CD14-positive monocyte (primary cell): Measurements from ENCODE around the gene AHR. TPM values are rescaled to one million over a fixed set of nuclear protein-coding genes. Genes with fewer than 3 reads are reported as not detected.

Experiments used
- DNase-seq, 3 donors: peaks; one replicate each; pipeline ENCODE4 v3.0.0-alpha.2; 2011 to 2022
- H2AFZ ChIP-seq: 2 replicates; pipeline ENCODE4 v1.6.0; 2012; ENCODE audit warnings: mild to moderate bottlenecking, low read depth, low read length, inconsistent platforms; ENCODE audit not compliant: insufficient read depth, poor library complexity, severe bottlenecking
- H3K27ac ChIP-seq, 2 donors: 1 replicate in 1 of 2; 2 replicates in 1 of 2; pipeline ENCODE4 v1.5.1; 2012 to 2013; ENCODE audit warnings: low read length in 2 of 2, control low read depth in 1 of 2, inconsistent platforms in 1 of 2, low read depth in 1 of 2, mild to moderate bottlenecking in 1 of 2
- H3K27me3 ChIP-seq, 2 donors: one replicate each; pipeline versions ENCODE4 v1.6.0 to v1.6.1; 2011 to 2013; ENCODE audit warnings: low read length in 2 of 2; ENCODE audit not compliant: control insufficient read depth in 2 of 2, insufficient read depth in 2 of 2
- H3K36me3 ChIP-seq, 2 donors: replicated peaks in 1 of 2; 1 replicate in 1 of 2; 2 replicates in 1 of 2; pipeline versions ENCODE4 v1.5.1 to v1.6.1; 2012 to 2013; ENCODE audit warnings: low read length in 2 of 2, control low read depth in 1 of 2, inconsistent platforms in 1 of 2, mild to moderate bottlenecking in 1 of 2; ENCODE audit not compliant: insufficient read depth in 2 of 2, control insufficient read depth in 1 of 2
- H3K4me1 ChIP-seq, 2 donors: 1 replicate in 1 of 2; 2 replicates in 1 of 2; pipeline versions ENCODE4 v1.5.1 to v1.6.1; 2012 to 2013; ENCODE audit warnings: low read length in 2 of 2, control low read depth in 1 of 2, inconsistent platforms in 1 of 2, mild to moderate bottlenecking in 1 of 2, moderate library complexity in 1 of 2; ENCODE audit not compliant: insufficient read depth in 2 of 2, control insufficient read depth in 1 of 2
- H3K4me2 ChIP-seq: replicated peaks from 2 replicates; pipeline ENCODE3; 2012; ENCODE audit warnings: low read length, moderate library complexity, mild to moderate bottlenecking; ENCODE audit not compliant: poor library complexity, severe bottlenecking; ENCODE audit errors: extremely low read depth
- H3K4me3 ChIP-seq, 3 experiments: fragments of 200-600 bp in 1 of 3; sonication (generic) in 1 of 3; replicated peaks in 1 of 3; 1 replicate in 2 of 3; 2 replicates in 1 of 3; pipeline ENCODE4 v1.5.1; 2011 to 2013; ENCODE audit warnings: low read length in 3 of 3, mild to moderate bottlenecking in 3 of 3, control low read depth in 2 of 3, low read depth in 2 of 3, inconsistent platforms in 1 of 3, moderate library complexity in 1 of 3
- H3K79me2 ChIP-seq: 2 replicates; pipeline ENCODE4 v1.6.0; 2012; ENCODE audit warnings: mild to moderate bottlenecking, control low read depth, inconsistent platforms, low read length, moderate library complexity; ENCODE audit not compliant: insufficient read depth
- H3K9ac ChIP-seq: 2 replicates; pipeline ENCODE4 v1.6.0; 2017; ENCODE audit warnings: low read length, mild to moderate bottlenecking; ENCODE audit not compliant: insufficient read depth, poor library complexity, severe bottlenecking
- H3K9me3 ChIP-seq, 2 donors: replicated peaks in 1 of 2; 1 replicate in 1 of 2; 2 replicates in 1 of 2; pipeline versions ENCODE4 v1.5.1 to v1.6.1; 2012 to 2013; ENCODE audit warnings: low read length in 2 of 2, control low read depth in 1 of 2; ENCODE audit not compliant: control insufficient read depth in 1 of 2, insufficient read depth in 1 of 2
- H4K20me1 ChIP-seq: 2 replicates; pipeline ENCODE4 v1.6.0; 2012; ENCODE audit warnings: mild to moderate bottlenecking, low read length, control low read depth, moderate library complexity; ENCODE audit not compliant: insufficient read depth
- H3K27ac Mint-ChIP-seq, 7 donors: one replicate each; pipeline ENCODE4 v1.8.0; 2020; ENCODE audit warnings: mild to moderate bottlenecking in 7 of 7, mixed read lengths in 7 of 7, moderate library complexity in 6 of 7, inconsistent platforms in 2 of 7
- H3K27me3 Mint-ChIP-seq, 3 donors: one replicate each; pipeline ENCODE4 v1.8.0; 2021 to 2022; ENCODE audit warnings: low read depth in 3 of 3, mild to moderate bottlenecking in 3 of 3, mixed read lengths in 3 of 3, moderate library complexity in 3 of 3, inconsistent platforms in 1 of 3
- H3K36me3 Mint-ChIP-seq, 2 donors: one replicate each; pipeline ENCODE4 v1.8.0; 2020; ENCODE audit warnings: mixed read lengths in 2 of 2, inconsistent platforms in 1 of 2, mild to moderate bottlenecking in 1 of 2
- H3K4me1 Mint-ChIP-seq: one replicate; pipeline ENCODE4 v1.8.0; 2020; ENCODE audit warnings: mild to moderate bottlenecking, mixed read lengths
- H3K4me3 Mint-ChIP-seq, 2 donors: one replicate each; pipeline ENCODE4 v1.8.0; 2020; ENCODE audit warnings: mild to moderate bottlenecking in 2 of 2, mixed read lengths in 2 of 2, moderate library complexity in 1 of 2
- H3K9me3 Mint-ChIP-seq, 7 donors: one replicate each; pipeline ENCODE4 v1.8.0; 2020 to 2022; ENCODE audit warnings: mixed read lengths in 7 of 7, mild to moderate bottlenecking in 6 of 7, moderate library complexity in 6 of 7, inconsistent platforms in 2 of 7
- WGBS: methylation state at CpG from one replicate; pipeline ENCODE4 v1.1.5; 2013; ENCODE audit warnings: missing lambda C conversion rate; ENCODE audit not compliant: insufficient coverage; 5-methylcytosine and 5-hydroxymethylcytosine counted together
- intact Hi-C, 2 donors: fragments of 100-400 bp; cut with micrococcal nuclease; formaldehyde crosslinking; loops; one replicate each; pipeline versions ENCODE4 v1.15.0 to v1.15.1; 2023
- polyA plus RNA-seq, 3 donors: library from polyadenylated mRNA; depleted of rRNA in 1 of 3; unstranded in 2 of 3; stranded (reverse) in 1 of 3; fragments of 300-500 nt in 2 of 3; fragments of >200 nt in 1 of 3; fragmentation: Illumina TruSeq in 2 of 3; gene quantifications; 1 replicate in 2 of 3; 2 replicates in 1 of 3; pipeline ENCODE4 v1.2.3, GENCODE V29; 2012 to 2021
- TF ChIP-seq, protein P1 (sequence below): fragments of 200-600 bp; IDR thresholded peaks from one replicate; pipeline ENCODE4 v1.8.0; 2022; ENCODE audit warnings: antibody characterized with exemption, mild to moderate bottlenecking

Gene AHR
- polyA plus RNA-seq, 3 donors = 42.4 to 56.6 (median 54.1) TPM

DNA sequence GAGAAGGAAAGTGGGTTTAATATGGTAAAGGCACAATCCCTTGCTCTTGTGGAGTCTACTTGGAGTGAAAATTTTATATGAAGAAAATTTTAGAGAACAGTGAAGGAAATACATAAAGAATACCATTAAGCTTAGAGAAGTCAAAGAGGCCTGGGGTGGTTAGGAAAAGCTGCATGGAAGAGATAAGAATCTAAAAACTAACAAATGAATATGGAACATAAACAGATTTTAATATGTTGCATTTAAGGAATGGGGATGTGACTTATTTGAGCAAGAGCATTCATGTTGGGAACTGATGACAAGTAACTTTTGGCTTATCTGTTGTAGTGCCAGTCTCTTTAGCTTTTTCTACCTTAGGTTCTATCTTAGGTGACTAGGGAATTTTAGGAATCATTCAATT is 31.0 kb downstream of the AHR start:
- intact Hi-C loops = no loop called here

DNA sequence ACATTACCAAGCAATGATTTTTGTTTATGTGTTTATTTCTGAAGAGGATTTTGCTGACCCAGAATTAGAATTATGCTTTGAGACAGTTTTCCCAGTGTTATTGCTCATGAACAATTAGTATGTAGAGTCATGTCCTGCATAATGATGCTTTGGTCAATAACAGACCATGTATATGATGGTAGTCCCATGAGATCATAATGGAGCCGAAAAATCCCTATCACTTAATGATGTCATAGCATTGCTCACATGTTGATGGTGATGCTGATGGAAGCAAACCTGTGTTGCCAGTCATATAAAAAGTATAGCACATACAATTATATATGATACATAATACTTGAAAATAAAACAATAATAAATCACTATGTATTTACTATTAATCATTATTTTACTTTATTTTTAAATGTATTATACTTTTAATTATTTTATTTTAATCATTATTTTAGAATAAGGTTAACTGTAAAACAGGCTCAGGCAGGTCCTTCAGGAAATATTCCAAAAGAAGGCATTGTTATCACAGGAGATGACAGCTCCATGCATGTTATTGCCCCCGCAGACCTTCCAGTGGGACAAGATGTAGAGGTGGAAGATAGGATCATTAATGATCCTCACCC is 33.5 kb downstream of the AHR start:
- Mint-ChIP-seq H3K27me3 (no peaks in the 10 kb centered on the region), H3K27ac (no peak overlapping the region), H3K9me3 (peaks cover 0 to 2% (median 0%) of the 10 kb centered on the region in 7 donors), H3K4me3 (no peak overlapping the region), H3K4me1 (no peaks in the 10 kb centered on the region), H3K36me3 (peaks cover 67 to 82% of the 10 kb centered on the region in 2 donors)
- Histone ChIP-seq H3K27me3 (no peaks in the 10 kb centered on the region), H3K4me2 (no peak overlapping the region), H3K9ac (no peak overlapping the region), H2AFZ (no peak overlapping the region), H3K4me1 (no peaks in the 10 kb centered on the region), H3K4me3 (no peak overlapping the region), H3K9me3 (no peaks in the 10 kb centered on the region), H3K79me2 (no peaks in the 10 kb centered on the region), H3K27ac (no peak overlapping the region), H3K36me3 (peaks cover 85 to 88% of the 10 kb centered on the region in 2 donors), H4K20me1 (peaks cover 89% of the 10 kb centered on the region)
- intact Hi-C loops = no loop called here
- WGBS = no CpG with 5 or more reads among the region's 2 CpGs
- DNase-seq = peak in 1 of 3 donors; percentile 51
- TF ChIP-seq, protein P1, sequence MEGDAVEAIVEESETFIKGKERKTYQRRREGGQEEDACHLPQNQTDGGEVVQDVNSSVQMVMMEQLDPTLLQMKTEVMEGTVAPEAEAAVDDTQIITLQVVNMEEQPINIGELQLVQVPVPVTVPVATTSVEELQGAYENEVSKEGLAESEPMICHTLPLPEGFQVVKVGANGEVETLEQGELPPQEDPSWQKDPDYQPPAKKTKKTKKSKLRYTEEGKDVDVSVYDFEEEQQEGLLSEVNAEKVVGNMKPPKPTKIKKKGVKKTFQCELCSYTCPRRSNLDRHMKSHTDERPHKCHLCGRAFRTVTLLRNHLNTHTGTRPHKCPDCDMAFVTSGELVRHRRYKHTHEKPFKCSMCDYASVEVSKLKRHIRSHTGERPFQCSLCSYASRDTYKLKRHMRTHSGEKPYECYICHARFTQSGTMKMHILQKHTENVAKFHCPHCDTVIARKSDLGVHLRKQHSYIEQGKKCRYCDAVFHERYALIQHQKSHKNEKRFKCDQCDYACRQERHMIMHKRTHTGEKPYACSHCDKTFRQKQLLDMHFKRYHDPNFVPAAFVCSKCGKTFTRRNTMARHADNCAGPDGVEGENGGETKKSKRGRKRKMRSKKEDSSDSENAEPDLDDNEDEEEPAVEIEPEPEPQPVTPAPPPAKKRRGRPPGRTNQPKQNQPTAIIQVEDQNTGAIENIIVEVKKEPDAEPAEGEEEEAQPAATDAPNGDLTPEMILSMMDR = no peak

More for the DNA sequence above, 31.0 kb downstream of the AHR start:
- H4K20me1 ChIP-seq = peaks cover 93% of the 10 kb centered on the region
- no peak overlapping the region for H3K9ac ChIP-seq
- H3K27me3 Mint-ChIP-seq = no peaks in the 10 kb centered on the region
- DNase-seq = no peak
- H3K27ac Mint-ChIP-seq = peak overlapping the region in 1 of 7 donors; percentile 1
- H3K36me3 Mint-ChIP-seq = peaks cover 66 to 83% of the 10 kb centered on the region in 2 donors
- H3K27me3 ChIP-seq = no peaks in the 10 kb centered on the region
- TF ChIP-seq, protein P1 = no peak
- H3K4me3 ChIP-seq = no peak overlapping the region
- no peaks in the 10 kb centered on the region for H3K4me1 Mint-ChIP-seq
- H3K79me2 ChIP-seq = no peaks in the 10 kb centered on the region
- H3K9me3 ChIP-seq = no peaks in the 10 kb centered on the region
- no peaks in the 10 kb centered on the region for H3K9me3 Mint-ChIP-seq
- H3K36me3 ChIP-seq = peaks cover 75 to 87% of the 10 kb centered on the region in 2 donors
- no peak overlapping the region for H2AFZ ChIP-seq
- H3K27ac ChIP-seq = no peak overlapping the region
- no peak overlapping the region for H3K4me3 Mint-ChIP-seq
- no peak overlapping the region for H3K4me2 ChIP-seq
- no peaks in the 10 kb centered on the region for H3K4me1 ChIP-seq
